H1 (cell line): ENCODE results near the gene ASS1. TPM values are rescaled to one million over a fixed set of nuclear protein-coding genes. Genes with fewer than 3 reads are reported as not detected.
A peak's percentile ranks its signal among the peaks of the same experiment; 100 is the strongest.

Experiments used
- CTCF ChIA-PET: fragments of 300-600 bp; sonication (Branson Sonifier 250); formaldehyde crosslinking; loops from one replicate; lab custom pipeline; 2021; ENCODE audit not compliant: partially characterized antibody; lab: Charles Lee
- POLR2A ChIA-PET: fragments of 300-600 bp; sonication (Branson Sonifier 250); formaldehyde crosslinking; loops from one replicate; lab custom pipeline; 2021; ENCODE audit warnings: inconsistent platforms; ENCODE audit not compliant: partially characterized antibody; lab: Charles Lee
- DNase-seq, 2 experiments: peaks; one replicate each; pipeline versions ENCODE4 v3.0.0 to v3.0.0-alpha.2; 2010 to 2022; ENCODE audit warnings: low spot score in 2 of 2, low read depth in 1 of 2, mixed read lengths in 1 of 2
- FAIRE-seq: peaks from 2 replicates; lab custom pipeline; 2011; peaks lifted over from hg19 to GRCh38; lab: Jason Lieb, UNC
- H2AFZ ChIP-seq: 2 replicates; pipeline ENCODE4 v1.8.1; 2012; ENCODE audit warnings: low read length, inconsistent platforms
- H2AK5ac ChIP-seq: 2 replicates; pipeline ENCODE4 v1.6.1; 2013; ENCODE audit warnings: low read depth, low read length
- H2BK120ac ChIP-seq: replicated peaks from 2 replicates; pipeline ENCODE3; 2013; ENCODE audit warnings: low read depth, low read length, inconsistent platforms
- H2BK12ac ChIP-seq: 2 replicates; pipeline ENCODE4 v1.6.1; 2013; ENCODE audit warnings: low read depth, low read length
- H2BK15ac ChIP-seq: 2 replicates; pipeline ENCODE4 v1.6.1; 2013; ENCODE audit warnings: low read length
- H2BK20ac ChIP-seq: 2 replicates; pipeline ENCODE4 v1.6.1; 2013; ENCODE audit warnings: low read length
- H2BK5ac ChIP-seq: 2 replicates; pipeline ENCODE4 v1.6.1; 2013; ENCODE audit warnings: low read depth, low read length
- H3K14ac ChIP-seq: 2 replicates; pipeline ENCODE4 v1.6.1; 2013; ENCODE audit warnings: inconsistent platforms; ENCODE audit not compliant: insufficient read length
- H3K18ac ChIP-seq: 2 replicates; pipeline ENCODE4 v1.6.1; 2013; ENCODE audit warnings: low read length; ENCODE audit errors: extremely low read depth
- H3K23ac ChIP-seq: 2 replicates; pipeline ENCODE4 v1.6.1; 2013; ENCODE audit warnings: inconsistent platforms; ENCODE audit not compliant: insufficient read length
- H3K23me2 ChIP-seq: 2 replicates; pipeline ENCODE4 v1.6.1; 2013; ENCODE audit warnings: low read depth, low read length
- H3K27ac ChIP-seq: 2 replicates; pipeline ENCODE4 v1.6.1; 2011; ENCODE audit warnings: low read depth, low read length, inconsistent platforms
- H3K27me3 ChIP-seq, 4 experiments: replicated peaks in 1 of 4; 1 replicate in 1 of 4; 2 replicates in 3 of 4; pipeline versions ENCODE4 v1.6.1 to v1.8.1; 2011 to 2013; ENCODE audit warnings: low read length in 3 of 4, mild to moderate bottlenecking in 3 of 4, inconsistent platforms in 2 of 4, mixed read lengths in 2 of 4, moderate library complexity in 1 of 4; ENCODE audit not compliant: control insufficient read depth in 3 of 4, insufficient read depth in 3 of 4; ENCODE audit errors: extremely low read depth in 1 of 4
- H3K36me3 ChIP-seq, 4 experiments: 2 replicates each; pipeline versions ENCODE4 v1.6.1 to v1.8.1; 2011 to 2013; ENCODE audit warnings: mild to moderate bottlenecking in 4 of 4, low read length in 3 of 4, moderate library complexity in 2 of 4, control low read depth in 1 of 4, inconsistent platforms in 1 of 4; ENCODE audit not compliant: insufficient read depth in 4 of 4, control insufficient read depth in 2 of 4
- H3K4ac ChIP-seq: replicated peaks from 2 replicates; pipeline ENCODE3; 2013; ENCODE audit warnings: low read length, low read depth, mixed read lengths, inconsistent platforms; ENCODE audit not compliant: insufficient read length
- H3K4me1 ChIP-seq, 4 experiments: replicated peaks in 1 of 4; 1 replicate in 1 of 4; 2 replicates in 3 of 4; pipeline versions ENCODE4 v1.6.1 to v1.8.1; 2011 to 2013; ENCODE audit warnings: low read length in 3 of 4, inconsistent platforms in 2 of 4, mixed read lengths in 1 of 4; ENCODE audit not compliant: insufficient read depth in 4 of 4, control insufficient read depth in 3 of 4
- H3K4me2 ChIP-seq, 2 experiments: 2 replicates each; pipeline versions ENCODE4 v1.6.1 to v1.8.1; 2011 to 2013; ENCODE audit warnings: low read depth in 2 of 2, low read length in 2 of 2, control low read depth in 1 of 2, inconsistent platforms in 1 of 2, mild to moderate bottlenecking in 1 of 2; ENCODE audit not compliant: insufficient read depth in 1 of 2
- H3K4me3 ChIP-seq, 4 experiments: fragments of 200-600, 300-600 bp in 1 of 4; sonication (generic), shearing (Covaris generic), sonication (Bioruptor Twin) in 1 of 4; 2 replicates each; pipeline versions ENCODE4 v1.5.1 to v1.8.1; 2011 to 2016; ENCODE audit warnings: low read length in 4 of 4, low read depth in 3 of 4, control low read depth in 2 of 4, inconsistent platforms in 2 of 4, mild to moderate bottlenecking in 2 of 4, mixed read lengths in 1 of 4, moderate library complexity in 1 of 4; ENCODE audit not compliant: insufficient read depth in 2 of 4; ENCODE audit errors: extremely low read depth in 1 of 4
- H3K56ac ChIP-seq: replicated peaks from 2 replicates; pipeline ENCODE3; 2013; ENCODE audit warnings: low read depth, mild to moderate bottlenecking, mixed read lengths, low read length, inconsistent platforms; ENCODE audit not compliant: insufficient read length
- H3K79me1 ChIP-seq: 2 replicates; pipeline ENCODE4 v1.6.1; 2013; ENCODE audit warnings: low read depth, low read length, control low read depth
- H3K79me2 ChIP-seq, 2 experiments: 2 replicates each; pipeline versions ENCODE4 v1.6.1 to v1.8.1; 2012 to 2013; ENCODE audit warnings: low read length in 2 of 2, mild to moderate bottlenecking in 2 of 2, inconsistent platforms in 1 of 2; ENCODE audit not compliant: insufficient read depth in 2 of 2, control insufficient read depth in 1 of 2
- H3K9ac ChIP-seq, 4 experiments: replicated peaks in 1 of 4; 1 replicate in 1 of 4; 2 replicates in 3 of 4; pipeline versions ENCODE4 v1.6.1 to v1.8.1; 2011 to 2013; ENCODE audit warnings: low read depth in 3 of 4, low read length in 3 of 4, control low read depth in 2 of 4, mild to moderate bottlenecking in 2 of 4, moderate library complexity in 2 of 4, inconsistent platforms in 1 of 4; ENCODE audit errors: extremely low read depth in 1 of 4
- H3K9me3 ChIP-seq, 2 experiments: 2 replicates each; pipeline versions ENCODE4 v1.6.1 to v1.8.1; 2012 to 2013; ENCODE audit warnings: mild to moderate bottlenecking in 2 of 2, moderate library complexity in 2 of 2, control low read depth in 1 of 2, inconsistent platforms in 1 of 2, low read depth in 1 of 2, low read length in 1 of 2, mixed read lengths in 1 of 2; ENCODE audit not compliant: insufficient read depth in 2 of 2
- H4K20me1 ChIP-seq, 2 experiments: replicated peaks in 1 of 2; 2 replicates each; pipeline versions ENCODE3 to v1.8.1; 2011 to 2013; ENCODE audit warnings: inconsistent platforms in 2 of 2, low read length in 2 of 2, mild to moderate bottlenecking in 1 of 2; ENCODE audit not compliant: insufficient read depth in 2 of 2, control insufficient read depth in 1 of 2
- H4K5ac ChIP-seq: 2 replicates; pipeline ENCODE4 v1.6.1; 2013; ENCODE audit warnings: low read length, low read depth, mixed read lengths, inconsistent platforms; ENCODE audit not compliant: insufficient read length
- H4K8ac ChIP-seq: 2 replicates; pipeline ENCODE4 v1.8.0; 2013; ENCODE audit warnings: mild to moderate bottlenecking, moderate library complexity, low read length, inconsistent platforms; ENCODE audit not compliant: insufficient read depth; ENCODE audit errors: extremely low read depth
- H4K91ac ChIP-seq: replicated peaks from 2 replicates; pipeline ENCODE3; 2013; ENCODE audit warnings: low read length, mixed read lengths, inconsistent platforms; ENCODE audit not compliant: insufficient read length
- BACH1 ChIP-seq: IDR thresholded peaks from 2 replicates; pipeline ENCODE4 v1.6.1; 2012; ENCODE audit warnings: low read length, improper control_type of control experiment
- BCL11A ChIP-seq, 2 experiments: IDR thresholded peaks; one replicate each; pipeline ENCODE4 v1.6.1; 2011; ENCODE audit warnings: low read depth in 2 of 2, low read length in 2 of 2, mild to moderate bottlenecking in 2 of 2
- CHD1 ChIP-seq: IDR thresholded peaks from 2 replicates; pipeline ENCODE4 v1.6.1; 2012; ENCODE audit warnings: low read depth, low read length, improper control_type of control experiment
- CHD2 ChIP-seq: IDR thresholded peaks from 2 replicates; pipeline ENCODE4 v1.6.1; 2012; ENCODE audit warnings: low read length, improper control_type of control experiment
- GABPA ChIP-seq: IDR thresholded peaks from 2 replicates; pipeline ENCODE4 v1.6.1; 2011; ENCODE audit warnings: mild to moderate bottlenecking, low read length, moderate library complexity, borderline replicate concordance; ENCODE audit not compliant: insufficient read depth
- JUN ChIP-seq: IDR thresholded peaks from 2 replicates; pipeline ENCODE4 v1.6.1; 2011; ENCODE audit warnings: low read depth, mild to moderate bottlenecking, improper control_type of control experiment, low read length
- KDM4A ChIP-seq: IDR thresholded peaks from one replicate; pipeline ENCODE4 v1.7.1; 2012; ENCODE audit warnings: low read depth, mild to moderate bottlenecking, moderate library complexity, low read length, inconsistent platforms; ENCODE audit not compliant: severe bottlenecking
- KDM5A ChIP-seq: fragments of 200-600 bp; IDR thresholded peaks from 2 replicates; pipeline ENCODE4 v1.7.1; 2012; ENCODE audit warnings: mild to moderate bottlenecking, low read length, inconsistent platforms, mixed read lengths
- NANOG ChIP-seq: IDR thresholded peaks from 2 replicates; pipeline ENCODE4 v1.6.1; 2011; ENCODE audit warnings: low read length, low read depth, mild to moderate bottlenecking, inconsistent platforms; ENCODE audit not compliant: insufficient read depth, poor library complexity, severe bottlenecking
- RFX5 ChIP-seq: IDR thresholded peaks from 2 replicates; pipeline ENCODE4 v1.6.1; 2011; ENCODE audit warnings: low read depth, low read length, improper control_type of control experiment, borderline replicate concordance
- SIX5 ChIP-seq: IDR thresholded peaks from 2 replicates; pipeline ENCODE4 v1.6.1; 2011; ENCODE audit warnings: mild to moderate bottlenecking, low read depth, low read length
- SP1 ChIP-seq: IDR thresholded peaks from 2 replicates; pipeline ENCODE4 v1.6.1; 2011; ENCODE audit warnings: low read depth, low read length
- SP4 ChIP-seq: IDR thresholded peaks from 2 replicates; pipeline ENCODE4 v1.6.1; 2012; ENCODE audit warnings: low read length, inconsistent platforms
- TAF7 ChIP-seq: optimal IDR thresholded peaks from 2 replicates; pipeline ENCODE3; 2011; ENCODE audit warnings: low read depth, mild to moderate bottlenecking, inconsistent platforms, low read length, moderate library complexity, borderline replicate concordance
- YY1 ChIP-seq: IDR thresholded peaks from 2 replicates; pipeline ENCODE4 v1.6.1; 2011; ENCODE audit warnings: low read depth, mild to moderate bottlenecking, low read length
- WGBS, 2 experiments: shearing (Covaris generic) in 1 of 2; methylation state at CpG; one replicate each; pipeline versions ENCODE4 v1.1.6 to v1.1.7; 2013 to 2015; ENCODE audit warnings: low lambda C conversion rate in 2 of 2, mixed read lengths in 2 of 2, inconsistent platforms in 1 of 2, low coverage in 1 of 2, missing lambda C conversion rate in 1 of 2; ENCODE audit not compliant: insufficient replicate concordance in 2 of 2, insufficient coverage in 1 of 2, insufficient read length in 1 of 2; ENCODE audit errors: extremely low coverage in 1 of 2, missing lambda C conversion rate in 1 of 2; 5-methylcytosine and 5-hydroxymethylcytosine counted together
- polyA plus RNA-seq, 7 experiments: library from polyadenylated mRNA; depleted of rRNA in 3 of 7; stranded (reverse) in 5 of 7; unstranded in 2 of 7; fragments of >200 nt in 5 of 7; fragments of 200-250 nt in 2 of 7; gene quantifications; 1 replicate in 5 of 7; 2 replicates in 1 of 7; 4 replicates in 1 of 7; pipeline versions ENCODE4 v1.2.1 to v1.2.3, GENCODE V29; 2011 to 2013; ENCODE audit warnings: missing spikeins in 2 of 7, mixed read lengths in 2 of 7
- total RNA-seq: library from RNA; stranded (reverse); fragmentation: NEBNext Ultra II Directional; extraction: Animal tissue kit (Norgen Biotek cat#: 25700); gene quantifications from 2 replicates; pipeline ENCODE4 v1.2.1, GENCODE V29; 2021

The ASS1 gene
- total and polyA plus RNA-seq, 2 of the 8 experiments (the other 6 are each of a cell fraction or from before 2014, with no cell fraction given), result 108 to 296 TPM

- peaks cover 8% of the 10 kb centered on the region for H3K23me2 ChIP-seq
- H3K4ac ChIP-seq, result no peak overlapping the region
- 69% methylated on average over 16 of the region's 16 CpGs; no CpG with 5 or more reads in 1 of the 2 experiments for WGBS, 2 experiments
- no peak overlapping the region for H4K91ac ChIP-seq
- POLR2A ChIA-PET, result interaction anchor here (0.8 to 2.3 kb wide), 3 partner anchors 11 to 16 kb away, joined by 3 to 8 read pairs (median 8); partner anchors contain the start of gene ASS1
- no peak overlapping the region for H3K56ac ChIP-seq
- H3K18ac ChIP-seq, result peak overlapping the region; percentile 85; the same call in 1 of the 2 replicates
- FAIRE-seq (no peak), DNase-seq (no peak)
- H4K5ac ChIP-seq, result peak overlapping the region; percentile 30
- peak overlapping the region; percentile 75 to 99 for H3K4me2 ChIP-seq
- H4K8ac ChIP-seq, result peak overlapping the region; percentile 58; the same call in 1 of the 2 replicates
- H3K27me3 ChIP-seq, result peaks cover 1 to 27% (median 20%) of the 10 kb centered on the region in 4 experiments; a peak in 6 of 7 replicates
- no peaks in the 10 kb centered on the region for H3K36me3 ChIP-seq
- H2BK5ac ChIP-seq, result peak overlapping the region; percentile 67; the same call in 1 of the 2 replicates
- H3K23ac ChIP-seq, result no peak overlapping the region
- no peaks in the 10 kb centered on the region for H4K20me1 ChIP-seq
- H2BK120ac ChIP-seq, result no peak overlapping the region
- CTCF ChIA-PET, result interaction anchor here (1.0 to 2.6 kb wide), 6 partner anchors 8 to 62 kb away, joined by 4 to 12 read pairs (median 6); no protein-coding TSS in a partner anchor
- H3K9me3 ChIP-seq, result no peaks in the 10 kb centered on the region
- H2AK5ac ChIP-seq, result no peak overlapping the region
- no peak overlapping the region for H3K27ac ChIP-seq
- H3K14ac ChIP-seq, result no peak overlapping the region
- H2BK15ac ChIP-seq, result peak overlapping the region; percentile 74; the same call in 1 of the 2 replicates
- H2BK12ac ChIP-seq, result peak overlapping the region; percentile 72; the same call in 1 of the 2 replicates
- H2AFZ ChIP-seq, result peak overlapping the region; percentile 63; the same call in 1 of the 2 replicates
- H3K79me1 ChIP-seq, result no peaks in the 10 kb centered on the region
- H3K9ac ChIP-seq, result 0 out of 7 replicates have a peak overlapping the region, but pooled peaks of 1 of the 4 experiments have one; percentile 25
- H3K4me3 ChIP-seq, result peak overlapping the region; percentile 6 to 62 (median 38); a peak in 7 of 8 replicates
- H3K4me1 ChIP-seq, result peaks cover 0 to 20% (median 11%) of the 10 kb centered on the region in 4 experiments; a peak in 6 of 7 replicates
- H3K79me2 ChIP-seq, result no peaks in the 10 kb centered on the region
- no peak overlapping the region for H2BK20ac ChIP-seq
- TF ChIP-seq KDM5A (no peak), TAF7 (no peak), YY1 (no peak), SP4 (no peak), NANOG (no peak), GABPA (no peak), CHD2 (no peak), SIX5 (no peak), KDM4A (no peak), SP1 (no peak), CHD1 (no peak), BCL11A (IDR thresholded peaks at IDR 0.05; ENCODE audit: low read depth in 2 of 2, low read length in 2 of 2) (no peak), JUN (no peak), BACH1 (no peak), RFX5 (no peak)
These were observed 12.0 kb upstream of the ASS1 start for GRCh38 chr9:130432796-130433167.
